Activated CD8-positive, alpha-beta T cell treated with anti-CD3 and anti-CD28 coated beads for 36 hours (primary cell): ENCODE results near the gene TMEM52. TPM values are rescaled to one million over a fixed set of nuclear protein-coding genes. Genes with fewer than 3 reads are reported as not detected.

Experiments
- ATAC-seq: fragments of 200-7000 bp; cut with Tn5 transposase; one replicate; pipeline ENCODE4 v1.10.0; 2021; ENCODE audit warnings: mild to moderate bottlenecking, moderate library complexity
- CTCF ChIA-PET: fragments of 350-600 bp; sonication (Branson Sonifier 250); formaldehyde crosslinking; loops from one replicate; lab custom pipeline; 2021; ENCODE audit warnings: antibody characterized with exemption; lab: Charles Lee
- POLR2A ChIA-PET: fragments of 350-600 bp; sonication (Branson Sonifier 250); formaldehyde crosslinking; loops from one replicate; lab custom pipeline; 2021; ENCODE audit warnings: antibody characterized with exemption; lab: Charles Lee
- DNase-seq: peaks from one replicate; pipeline ENCODE4 v3.0.0-alpha.2; 2020
- H3K27ac Mint-ChIP-seq: one replicate; pipeline ENCODE4 v1.8.0; 2021; ENCODE audit warnings: mild to moderate bottlenecking, mixed read lengths
- H3K27me3 Mint-ChIP-seq: one replicate; pipeline ENCODE4 v1.8.0; 2021; ENCODE audit warnings: mixed read lengths
- H3K36me3 Mint-ChIP-seq: one replicate; pipeline ENCODE4 v1.8.0; 2021; ENCODE audit warnings: low read depth, mixed read lengths
- H3K4me1 Mint-ChIP-seq: one replicate; pipeline ENCODE4 v1.8.0; 2021; ENCODE audit warnings: low read depth, mixed read lengths
- H3K4me3 Mint-ChIP-seq: one replicate; pipeline ENCODE4 v1.8.0; 2021; ENCODE audit warnings: mild to moderate bottlenecking, moderate library complexity, mixed read lengths
- H3K9me3 Mint-ChIP-seq: one replicate; pipeline ENCODE4 v1.8.0; 2021; ENCODE audit warnings: mixed read lengths
- intact Hi-C: fragments of 100-400 bp; cut with micrococcal nuclease; formaldehyde crosslinking; loops from one replicate; pipeline ENCODE4 v1.10.0; 2022
- total RNA-seq, 2 experiments: library from RNA; stranded (reverse); gene quantifications; one replicate each; pipeline ENCODE4 v1.2.3, GENCODE V29; 2021
- TF ChIP-seq, protein P1 (sequence below): fragments of 200-600 bp; IDR thresholded peaks from one replicate; pipeline ENCODE4 v1.8.0; 2022; ENCODE audit warnings: antibody characterized with exemption, mild to moderate bottlenecking

The TMEM52 gene
- total RNA-seq, 2 experiments from 2014 or later, result 2.1 to 2.2 TPM

DNA sequence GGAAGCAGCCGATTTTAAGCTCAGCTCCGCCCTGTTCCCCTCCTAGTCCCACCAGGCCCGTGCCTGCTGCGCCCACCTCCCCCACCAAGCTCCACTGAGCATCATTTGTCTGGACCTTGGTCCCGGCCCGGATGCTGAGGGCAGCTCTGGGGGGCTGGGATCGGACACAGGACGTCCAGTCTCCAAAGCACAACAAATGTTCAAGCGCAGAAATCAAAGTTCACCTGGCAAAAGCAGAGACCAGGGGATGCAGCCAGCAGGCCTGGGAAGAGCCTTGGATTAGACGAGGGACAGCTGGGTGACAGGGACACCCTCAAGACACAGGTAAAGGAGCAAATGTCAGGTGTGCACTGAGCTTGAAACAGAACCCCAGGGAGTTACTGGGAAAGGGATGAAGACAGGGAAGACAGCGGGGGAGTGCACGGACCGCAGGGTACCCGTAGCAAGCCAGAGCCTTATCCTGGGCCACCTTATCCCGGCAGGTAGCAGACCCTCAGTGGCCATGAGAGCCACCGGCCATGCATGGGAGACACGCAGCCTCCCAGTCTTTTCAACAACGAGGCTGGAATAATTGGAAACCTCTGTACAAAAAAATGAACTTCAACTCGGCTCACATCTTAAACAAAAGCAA is 22.2 kb upstream of the TMEM52 start:
- ChIA-PET POLR2A (interaction anchor here (0.7 kb wide), 1 partner anchor 78 kb away, joined by 3 read pairs; no protein-coding TSS in a partner anchor), CTCF (no interaction called here)
- Mint-ChIP-seq H3K27ac (no peak overlapping the region), H3K36me3 (no peaks in the 10 kb centered on the region), H3K27me3 (no peaks in the 10 kb centered on the region), H3K4me3 (no peak overlapping the region), H3K9me3 (no peaks in the 10 kb centered on the region), H3K4me1 (peaks cover 3% of the 10 kb centered on the region)
- ATAC-seq, result no peak
- no peak for DNase-seq
- TF ChIP-seq, protein P1, sequence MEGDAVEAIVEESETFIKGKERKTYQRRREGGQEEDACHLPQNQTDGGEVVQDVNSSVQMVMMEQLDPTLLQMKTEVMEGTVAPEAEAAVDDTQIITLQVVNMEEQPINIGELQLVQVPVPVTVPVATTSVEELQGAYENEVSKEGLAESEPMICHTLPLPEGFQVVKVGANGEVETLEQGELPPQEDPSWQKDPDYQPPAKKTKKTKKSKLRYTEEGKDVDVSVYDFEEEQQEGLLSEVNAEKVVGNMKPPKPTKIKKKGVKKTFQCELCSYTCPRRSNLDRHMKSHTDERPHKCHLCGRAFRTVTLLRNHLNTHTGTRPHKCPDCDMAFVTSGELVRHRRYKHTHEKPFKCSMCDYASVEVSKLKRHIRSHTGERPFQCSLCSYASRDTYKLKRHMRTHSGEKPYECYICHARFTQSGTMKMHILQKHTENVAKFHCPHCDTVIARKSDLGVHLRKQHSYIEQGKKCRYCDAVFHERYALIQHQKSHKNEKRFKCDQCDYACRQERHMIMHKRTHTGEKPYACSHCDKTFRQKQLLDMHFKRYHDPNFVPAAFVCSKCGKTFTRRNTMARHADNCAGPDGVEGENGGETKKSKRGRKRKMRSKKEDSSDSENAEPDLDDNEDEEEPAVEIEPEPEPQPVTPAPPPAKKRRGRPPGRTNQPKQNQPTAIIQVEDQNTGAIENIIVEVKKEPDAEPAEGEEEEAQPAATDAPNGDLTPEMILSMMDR, result no peak
- intact Hi-C loops, result no loop called here

- CTCF ChIA-PET, result interaction anchor here (1.0 kb wide), 1 partner anchor 107 kb away, joined by 5 read pairs; no protein-coding TSS in a partner anchor
- H3K27ac Mint-ChIP-seq, result no peak overlapping the region
- ATAC-seq (no peak), DNase-seq (no peak)
- TF ChIP-seq, protein P1, result no peak
- no peaks in the 10 kb centered on the region for H3K27me3 Mint-ChIP-seq
- no peak overlapping the region for H3K4me3 Mint-ChIP-seq
- H3K36me3 Mint-ChIP-seq, result no peaks in the 10 kb centered on the region
- POLR2A ChIA-PET, result no interaction called here
- no peaks in the 10 kb centered on the region for H3K9me3 Mint-ChIP-seq
- H3K4me1 Mint-ChIP-seq, result peaks cover 3% of the 10 kb centered on the region
- intact Hi-C loops, result no loop called here
Measured at GRCh38 chr1:1940123-1940425, 21.0 kb upstream of the TMEM52 start.

GRCh38 chr1:1939296-1940122 is 20.4 kb upstream of the TMEM52 start:
- TF ChIP-seq, protein P1, result no peak
- Mint-ChIP-seq H3K27me3 (no peaks in the 10 kb centered on the region), H3K36me3 (no peaks in the 10 kb centered on the region), H3K4me1 (peaks cover 3% of the 10 kb centered on the region), H3K27ac (no peak overlapping the region), H3K9me3 (no peaks in the 10 kb centered on the region), H3K4me3 (no peak overlapping the region)
- DNase-seq (no peak), ATAC-seq (no peak)
- ChIA-PET POLR2A (no interaction called here), CTCF (no interaction called here)
- intact Hi-C loops, result no loop called here

DNA sequence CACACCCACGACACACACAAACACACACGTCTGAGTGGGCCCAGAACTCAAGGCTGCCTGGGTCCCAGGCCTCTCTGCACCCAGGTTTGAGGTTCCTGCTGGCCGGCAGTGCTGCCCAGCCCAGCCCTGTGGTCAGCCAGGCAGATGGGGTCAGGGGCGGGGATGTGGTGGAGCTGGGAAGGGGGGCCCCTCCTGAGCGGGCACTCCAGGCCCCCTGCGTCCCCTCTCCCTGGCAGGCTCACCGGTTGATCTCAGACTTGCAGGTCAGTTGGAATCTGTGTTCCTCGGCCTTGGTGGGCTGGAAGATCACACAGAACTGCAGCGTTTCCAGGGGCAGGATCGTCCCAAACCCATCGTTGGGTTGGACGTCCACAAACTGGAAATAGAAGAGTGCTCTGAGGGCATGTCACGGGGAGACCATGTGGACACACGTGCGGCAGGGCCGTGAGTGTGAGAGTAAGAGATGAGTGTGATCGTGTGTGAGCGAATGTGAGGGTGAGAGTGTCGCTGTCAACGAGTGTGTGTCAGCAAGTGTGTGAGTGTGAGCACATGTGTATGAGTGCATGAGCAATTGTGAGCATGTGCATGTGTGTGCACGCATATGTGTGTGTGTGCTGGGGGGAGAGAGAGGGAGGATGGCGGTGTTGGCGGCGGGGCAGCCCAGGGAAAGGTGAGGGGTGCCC is 19.7 kb upstream of the TMEM52 start:
- H3K9me3 Mint-ChIP-seq, result peaks cover 5% of the 10 kb centered on the region
- intact Hi-C loops, result no loop called here
- H3K27me3 Mint-ChIP-seq, result no peaks in the 10 kb centered on the region
- no peaks in the 10 kb centered on the region for H3K4me1 Mint-ChIP-seq
- H3K36me3 Mint-ChIP-seq, result peaks cover 2% of the 10 kb centered on the region
- no peak overlapping the region for H3K27ac Mint-ChIP-seq
- ATAC-seq, result no peak
- DNase-seq, result no peak
- CTCF ChIA-PET, result no interaction called here
- POLR2A ChIA-PET, result no interaction called here
- H3K4me3 Mint-ChIP-seq, result no peak overlapping the region
- TF ChIP-seq, protein P1, result no peak

- Mint-ChIP-seq H3K27me3 (no peaks in the 10 kb centered on the region), H3K4me3 (no peak overlapping the region), H3K27ac (no peak overlapping the region), H3K9me3 (peaks cover 5% of the 10 kb centered on the region), H3K4me1 (no peaks in the 10 kb centered on the region), H3K36me3 (peaks cover 2% of the 10 kb centered on the region)
- intact Hi-C loops, result no loop called here
- DNase-seq (no peak), ATAC-seq (no peak)
- TF ChIP-seq, protein P1, result no peak
- ChIA-PET CTCF (no interaction called here), POLR2A (no interaction called here)
Measured at GRCh38 chr1:1938276-1938573, 19.1 kb upstream of the TMEM52 start.
